Suprapubic skin (tissue), 4 donors: ENCODE data around the gene AMBP.

Experiments used
- POLR2A ChIP-seq, 2 donors: fragments of 450-650 bp; IDR thresholded peaks; one replicate each; pipeline ENCODE4 v1.6.1; 2017; ENCODE audit warnings: antibody characterized with exemption in 2 of 2, mild to moderate bottlenecking in 2 of 2, moderate library complexity in 2 of 2
- POLR2AphosphoS5 ChIP-seq, 3 donors: sonication (generic); formaldehyde crosslinking; IDR thresholded peaks; one replicate each; pipeline ENCODE4 v1.6.1; 2017; ENCODE audit warnings: antibody characterized with exemption in 3 of 3

- TF ChIP-seq POLR2AphosphoS5 (IDR thresholded peaks at IDR 0.05) (no peak), POLR2A (IDR thresholded peaks at IDR 0.05) (no peak)
Observed at GRCh38 chr9:114030364-114030763, 47.7 kb downstream of the AMBP start.
